Ishikawa (cell line): Measurements from ENCODE around the gene AIPL1.

Experiments used
- CEBPB ChIP-seq: IDR thresholded peaks from 2 replicates; pipeline ENCODE4 v1.6.1; 2012
- CREB1 ChIP-seq: IDR thresholded peaks from 2 replicates; pipeline ENCODE4 v1.6.1; 2012; ENCODE audit warnings: low read depth
- EGR1 ChIP-seq: IDR thresholded peaks from 2 replicates; pipeline ENCODE4 v1.6.1; 2012
- EP300 ChIP-seq: IDR thresholded peaks from 2 replicates; pipeline ENCODE4 v1.6.1; 2012; ENCODE audit warnings: borderline replicate concordance
- FOXM1 ChIP-seq: IDR thresholded peaks from 2 replicates; pipeline ENCODE4 v1.6.1; 2012; ENCODE audit warnings: low read depth, borderline replicate concordance
- MAX ChIP-seq: IDR thresholded peaks from 2 replicates; pipeline ENCODE4 v1.6.1; 2012
- NFIC ChIP-seq: IDR thresholded peaks from 2 replicates; pipeline ENCODE4 v1.6.1; 2012
- RAD21 ChIP-seq: IDR thresholded peaks from 2 replicates; pipeline ENCODE4 v1.6.1; 2012; ENCODE audit warnings: low read depth
- REST ChIP-seq: IDR thresholded peaks from 2 replicates; pipeline ENCODE4 v1.6.1; 2012; ENCODE audit warnings: low read depth, mild to moderate bottlenecking
- TAF1 ChIP-seq: IDR thresholded peaks from 2 replicates; pipeline ENCODE4 v1.6.1; 2012; ENCODE audit warnings: low read depth, mild to moderate bottlenecking
- TCF12 ChIP-seq: IDR thresholded peaks from 2 replicates; pipeline ENCODE4 v1.6.1; 2012; ENCODE audit warnings: low read depth
- TEAD4 ChIP-seq: IDR thresholded peaks from 2 replicates; pipeline ENCODE4 v1.6.1; 2012
- YY1 ChIP-seq: IDR thresholded peaks from 2 replicates; pipeline ENCODE4 v1.6.1; 2012; ENCODE audit warnings: low read depth
- ZBTB7A ChIP-seq: IDR thresholded peaks from 2 replicates; pipeline ENCODE4 v1.6.1; 2012; ENCODE audit warnings: low read depth

GRCh38 chr17:6462692-6463091 lies 27.8 kb upstream of the AIPL1 start:
- no peak for TF ChIP-seq EGR1
- no peak for TF ChIP-seq MAX
- no peak for TF ChIP-seq CEBPB
- TF ChIP-seq EP300: no peak
- TF ChIP-seq NFIC: no peak
- no peak for TF ChIP-seq TAF1
- TF ChIP-seq TCF12: no peak
- TF ChIP-seq YY1: no peak
- TF ChIP-seq ZBTB7A: no peak
- no peak for TF ChIP-seq REST
- no peak for TF ChIP-seq TEAD4
- no peak for TF ChIP-seq CREB1
- TF ChIP-seq FOXM1: no peak
- no peak for TF ChIP-seq RAD21
